IMR-90 (cell line): Measurements from ENCODE around the gene CIAO3. TPM values are rescaled to one million over a fixed set of nuclear protein-coding genes. Genes with fewer than 3 reads are reported as not detected.

Source experiments
- ATAC-seq: fragments of 200-7000 bp; cut with Tn5 transposase; 2 replicates; pipeline ENCODE4 v1.9.1; 2020; ENCODE audit warnings: low read depth, mild to moderate bottlenecking, moderate library complexity
- BruUV-seq: library from RNA; stranded (reverse); fragments of 400-500 nt; replicated peaks from 2 replicates; lab custom pipeline; 2021; lab: Mats Ljungman, UMichigan
- CTCF ChIA-PET: fragments of 300-600 bp; formaldehyde crosslinking; extraction: SDS; loops from one replicate; lab custom pipeline; 2021; ENCODE audit warnings: antibody characterized with exemption; lab: Yijun Ruan, JAX
- POLR2A ChIA-PET: fragments of 300-600 bp; sonication (Branson Sonifier 250); formaldehyde crosslinking; loops from one replicate; lab custom pipeline; 2022; ENCODE audit warnings: antibody characterized with exemption; ENCODE audit not compliant: unreplicated experiment; lab: Charles Lee
- DNase-seq: peaks from one replicate; pipeline ENCODE4 v3.0.0; 2013
- H2AFZ ChIP-seq: replicated peaks from 2 replicates; pipeline ENCODE3; 2013; ENCODE audit warnings: low read length, mild to moderate bottlenecking; ENCODE audit not compliant: poor library complexity
- H2AK5ac ChIP-seq: 2 replicates; pipeline ENCODE4 v1.6.1; 2013; ENCODE audit warnings: low read depth, low read length, inconsistent platforms
- H2AK9ac ChIP-seq: replicated peaks from 2 replicates; pipeline ENCODE3; 2013; ENCODE audit warnings: mild to moderate bottlenecking, low read depth, low read length, moderate library complexity; ENCODE audit not compliant: poor library complexity
- H2BK120ac ChIP-seq: 2 replicates; pipeline ENCODE4 v1.6.1; 2013; ENCODE audit warnings: low read depth, low read length, inconsistent platforms
- H2BK15ac ChIP-seq: 3 replicates; pipeline ENCODE4 v1.6.1; 2013; ENCODE audit warnings: low read depth, low read length, inconsistent platforms
- H2BK20ac ChIP-seq: 2 replicates; pipeline ENCODE4 v1.6.1; 2013; ENCODE audit warnings: low read depth, mild to moderate bottlenecking, inconsistent platforms, low read length, moderate library complexity
- H2BK5ac ChIP-seq: 2 replicates; pipeline ENCODE4 v1.6.1; 2013; ENCODE audit warnings: mild to moderate bottlenecking, low read depth, low read length, inconsistent platforms; ENCODE audit not compliant: poor library complexity, severe bottlenecking
- H3K14ac ChIP-seq: replicated peaks from 2 replicates; pipeline ENCODE4 v1.6.1; 2013; ENCODE audit warnings: low read depth, low read length, inconsistent platforms
- H3K18ac ChIP-seq: 2 replicates; pipeline ENCODE4 v1.6.1; 2013; ENCODE audit warnings: low read depth, low read length, control low read depth
- H3K23ac ChIP-seq: 2 replicates; pipeline ENCODE4 v1.6.1; 2013; ENCODE audit warnings: low read depth, low read length, inconsistent platforms
- H3K27ac ChIP-seq: 2 replicates; pipeline ENCODE4 v1.5.1; 2013; ENCODE audit warnings: mild to moderate bottlenecking, control low read depth, low read length; ENCODE audit not compliant: insufficient read depth
- H3K27me3 ChIP-seq: 2 replicates; pipeline ENCODE4 v1.6.1; 2013; ENCODE audit warnings: low read length; ENCODE audit not compliant: control insufficient read depth, insufficient read depth
- H3K36me3 ChIP-seq: 2 replicates; pipeline ENCODE4 v1.6.1; 2013; ENCODE audit warnings: low read length, mixed read lengths; ENCODE audit not compliant: control insufficient read depth, insufficient read depth
- H3K4ac ChIP-seq: 2 replicates; pipeline ENCODE4 v1.6.1; 2013; ENCODE audit warnings: low read depth, low read length, inconsistent platforms
- H3K4me1 ChIP-seq: 2 replicates; pipeline ENCODE4 v1.6.1; 2013; ENCODE audit warnings: low read length, mixed read lengths; ENCODE audit not compliant: control insufficient read depth, insufficient read depth
- H3K4me2 ChIP-seq: 2 replicates; pipeline ENCODE4 v1.6.1; 2013; ENCODE audit warnings: low read depth, mild to moderate bottlenecking, control low read depth, low read length, moderate library complexity
- H3K4me3 ChIP-seq: 2 replicates; pipeline ENCODE4 v1.5.1; 2013; ENCODE audit warnings: low read depth, mild to moderate bottlenecking, control low read depth, low read length, moderate library complexity; ENCODE audit not compliant: insufficient read depth
- H3K56ac ChIP-seq: 2 replicates; pipeline ENCODE4 v1.6.1; 2013; ENCODE audit warnings: low read length, inconsistent platforms; ENCODE audit not compliant: insufficient read depth; ENCODE audit errors: extremely low read depth
- H3K79me1 ChIP-seq, 2 experiments: 2 replicates each; pipeline ENCODE4 v1.6.1; 2013; ENCODE audit warnings: low read length in 2 of 2, inconsistent platforms in 1 of 2, low read depth in 1 of 2
- H3K9ac ChIP-seq: 2 replicates; pipeline ENCODE4 v1.6.1; 2013; ENCODE audit warnings: low read depth, low read length, control low read depth
- H3K9me1 ChIP-seq: 2 replicates; pipeline ENCODE4 v1.6.1; 2013; ENCODE audit warnings: low read length, inconsistent platforms; ENCODE audit not compliant: insufficient read depth
- H3K9me3 ChIP-seq: 2 replicates; pipeline ENCODE4 v1.6.1; 2013; ENCODE audit warnings: low read length; ENCODE audit not compliant: control insufficient read depth, insufficient read depth
- H4K20me1 ChIP-seq: 2 replicates; pipeline ENCODE4 v1.6.1; 2013; ENCODE audit warnings: low read length, inconsistent platforms; ENCODE audit not compliant: insufficient read depth
- H4K5ac ChIP-seq: 2 replicates; pipeline ENCODE4 v1.6.1; 2013; ENCODE audit warnings: mild to moderate bottlenecking, low read depth, low read length, control low read depth
- H4K8ac ChIP-seq, 2 experiments: 2 replicates each; pipeline ENCODE4 v1.6.1; 2013; ENCODE audit warnings: low read depth in 2 of 2, low read length in 2 of 2, control low read depth in 1 of 2, inconsistent platforms in 1 of 2
- H4K91ac ChIP-seq: 2 replicates; pipeline ENCODE4 v1.6.1; 2013; ENCODE audit warnings: low read depth, low read length, inconsistent platforms; ENCODE audit not compliant: insufficient read depth
- CHD1 ChIP-seq: IDR thresholded peaks from 2 replicates; pipeline ENCODE4 v1.6.1; 2012; ENCODE audit warnings: low read depth, low read length, improper control_type of control experiment
- CTCF ChIP-seq: conservative IDR thresholded peaks from 2 replicates; pipeline ENCODE4 v1.5.1; 2012; ENCODE audit warnings: mild to moderate bottlenecking, low read depth, low read length, improper control_type of control experiment
- WGBS, 2 experiments: methylation state at CpG; one replicate each; pipeline versions ENCODE4 v1.1.5 to v1.1.7; 2013; ENCODE audit warnings: missing lambda C conversion rate in 2 of 2; ENCODE audit not compliant: insufficient read length in 1 of 2; ENCODE audit errors: extremely low coverage in 2 of 2; 5-methylcytosine and 5-hydroxymethylcytosine counted together
- dilution Hi-C: fragments of 300-500 bp; cut with HindIII; formaldehyde crosslinking; loops from one replicate; pipeline ENCODE4 v1.14.3; 2018; ENCODE audit warnings: low sequenced_read_pairs; ENCODE audit not compliant: unreplicated experiment
- in situ Hi-C: fragments of 300-500 bp; cut with MboI; formaldehyde crosslinking; loops from 3 replicates; pipeline ENCODE4 v1.14.3; 2019; ENCODE audit warnings: low sequenced_read_pairs, inconsistent platforms, mixed read lengths
- intact Hi-C: fragments of 100-400 bp; cut with micrococcal nuclease; formaldehyde crosslinking; loops from 2 replicates; pipeline ENCODE4 v1.10.0; 2022
- polyA plus RNA-seq, 3 experiments: library from polyadenylated mRNA; depleted of rRNA; stranded (reverse); fragments of >200 nt; gene quantifications; 2 replicates each; pipeline ENCODE4 v1.2.3, GENCODE V29; 2012; ENCODE audit warnings: low replicate concordance in 1 of 3
- total RNA-seq: library from RNA; depleted of rRNA; stranded (reverse); fragments of >200 nt; gene quantifications from 2 replicates; pipeline ENCODE4 v1.2.3, GENCODE V29; 2012

Gene CIAO3
- total and polyA plus RNA-seq, 2 of the 4 experiments (the other 2 are of a cell fraction): 17.0 to 20.2 TPM

GRCh38 chr16:716768-717325 is 23.9 kb downstream of the CIAO3 start:
- no peaks in the 10 kb centered on the region for H3K27me3 ChIP-seq
- H2BK15ac ChIP-seq: no peak overlapping the region
- TF ChIP-seq CHD1 (no peak), CTCF (no peak)
- H3K79me1 ChIP-seq: peaks cover 13 to 23% of the 10 kb centered on the region in 2 experiments
- no peak overlapping the region for H2AK9ac ChIP-seq
- in situ Hi-C loops (loop anchor here (25.0 kb wide), 1 partner anchor 345 kb away; the partner anchor contains the start of gene SSTR5), intact Hi-C loops (no loop called here), dilution Hi-C loops (no loop called here)
- DNase-seq (no peak), ATAC-seq (no peak)
- H4K5ac ChIP-seq: no peak overlapping the region
- H3K4me3 ChIP-seq: no peak overlapping the region
- H3K23ac ChIP-seq: no peak overlapping the region
- peaks cover 20% of the 10 kb centered on the region for H3K4me1 ChIP-seq
- H3K56ac ChIP-seq: no peak overlapping the region
- H3K14ac ChIP-seq: no peak overlapping the region
- ChIA-PET POLR2A (no interaction called here), CTCF (no interaction called here)
- H3K9me3 ChIP-seq: no peaks in the 10 kb centered on the region
- WGBS, 2 experiments: 94% methylated on average over 13 of the region's 29 CpGs; no CpG with 5 or more reads in 1 of the 2 experiments
- no peak overlapping the region for H2BK20ac ChIP-seq
- H4K8ac ChIP-seq: no peak overlapping the region
- no peaks in the 10 kb centered on the region for H3K36me3 ChIP-seq
- no peak overlapping the region for H3K9ac ChIP-seq
- H2AK5ac ChIP-seq: no peak overlapping the region; the same call in 1 of the 2 replicates
- no TSS peak for BruUV-seq
- H3K9me1 ChIP-seq: no peaks in the 10 kb centered on the region
- no peak overlapping the region for H3K27ac ChIP-seq
- no peak overlapping the region for H3K18ac ChIP-seq
- H4K20me1 ChIP-seq: peaks cover 7% of the 10 kb centered on the region
- H3K4ac ChIP-seq: no peak overlapping the region
- no peak overlapping the region for H2AFZ ChIP-seq
- no peak overlapping the region for H3K4me2 ChIP-seq
- no peak overlapping the region for H2BK120ac ChIP-seq
- no peak overlapping the region for H4K91ac ChIP-seq
- H2BK5ac ChIP-seq: no peak overlapping the region
